Mucosa of gallbladder (tissue), 1 donor: ENCODE measurements around the gene CYP51A1. TPM values are rescaled to one million over a fixed set of nuclear protein-coding genes. Genes with fewer than 3 reads are reported as not detected.
"Not testable (repeated sequence)": the region's sequence is repeated elsewhere in the genome, so short reads cannot be mapped to it uniquely, and the experiment has no call there.

Source experiments
- DNase-seq: peaks from one replicate; pipeline ENCODE4 v3.0.0-alpha.2; 2020; ENCODE audit warnings: low spot score
- total RNA-seq: library from RNA; stranded (reverse); gene quantifications from one replicate; pipeline ENCODE4 v1.2.1, GENCODE V29; 2021
- donor health status: DM: no; HTN: no; CAD: no.

The CYP51A1 gene
- total RNA-seq, 1 donor from 2014 or later, result 284 TPM

DNA sequence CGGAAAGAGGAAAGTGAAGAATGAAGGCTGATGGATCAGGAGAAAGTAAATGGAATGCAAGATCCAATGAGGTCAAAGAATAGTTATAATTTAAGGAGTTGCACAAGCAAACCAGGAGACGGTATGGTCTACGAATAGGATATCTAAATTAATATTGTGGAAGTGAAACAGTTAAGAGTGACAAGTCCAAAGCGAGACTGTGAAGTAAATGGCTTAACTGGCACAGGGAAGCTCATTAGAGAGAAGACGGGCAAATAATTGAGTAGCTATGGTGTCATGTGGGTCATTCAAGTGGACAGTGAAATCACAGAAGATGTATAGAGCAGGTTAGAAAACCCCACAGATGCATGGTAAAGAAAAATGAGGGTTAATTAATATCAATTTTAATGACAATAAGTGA lies 3.2 kb downstream of the CYP51A1 start:
- DNase-seq, result no peak

DNA sequence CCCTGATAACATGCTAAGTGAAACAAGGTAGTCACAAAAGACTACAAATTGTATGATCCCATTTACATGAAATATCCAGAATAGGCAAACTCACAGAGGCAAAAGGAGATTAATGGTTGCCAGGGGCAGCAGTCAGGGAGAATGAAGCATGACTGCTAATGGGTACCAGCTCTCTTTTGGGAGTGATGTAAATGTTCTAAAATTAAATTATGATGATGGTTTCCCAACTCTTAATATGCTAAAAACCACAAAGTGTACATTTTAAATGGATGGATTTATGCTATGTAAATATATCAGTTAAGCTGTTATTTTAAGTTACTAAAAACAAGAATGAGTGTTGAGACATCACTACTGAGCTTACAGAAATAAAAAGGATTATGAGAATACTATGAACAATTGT lies 12.6 kb downstream of the CYP51A1 start:
- DNase-seq, result no peak

DNA sequence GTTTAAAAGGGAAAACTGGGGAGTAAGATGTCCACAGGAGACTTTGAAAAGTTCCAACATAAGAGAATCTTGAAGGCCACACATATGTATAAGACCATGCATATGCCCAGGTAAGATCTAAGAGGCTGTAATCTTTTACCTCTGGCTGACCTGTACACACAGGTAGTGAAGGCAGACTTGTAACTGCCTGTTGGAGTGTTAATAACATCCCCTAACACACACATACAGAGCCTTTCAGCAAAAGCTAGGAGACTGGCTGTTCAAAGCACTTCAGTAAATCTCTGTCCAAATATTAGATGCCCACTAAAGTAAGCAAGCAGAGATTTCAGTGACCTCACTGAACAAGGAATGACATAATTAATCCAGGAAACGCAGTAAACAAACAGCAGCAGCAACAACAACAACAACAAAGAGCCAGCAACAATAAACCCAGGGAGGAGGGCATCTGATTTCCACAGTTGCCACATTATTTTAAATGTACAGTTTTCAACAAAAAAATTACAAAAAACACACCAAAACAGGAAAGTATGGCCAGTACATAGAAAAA lies 15.0 kb downstream of the CYP51A1 start:
- no peak for DNase-seq

DNA sequence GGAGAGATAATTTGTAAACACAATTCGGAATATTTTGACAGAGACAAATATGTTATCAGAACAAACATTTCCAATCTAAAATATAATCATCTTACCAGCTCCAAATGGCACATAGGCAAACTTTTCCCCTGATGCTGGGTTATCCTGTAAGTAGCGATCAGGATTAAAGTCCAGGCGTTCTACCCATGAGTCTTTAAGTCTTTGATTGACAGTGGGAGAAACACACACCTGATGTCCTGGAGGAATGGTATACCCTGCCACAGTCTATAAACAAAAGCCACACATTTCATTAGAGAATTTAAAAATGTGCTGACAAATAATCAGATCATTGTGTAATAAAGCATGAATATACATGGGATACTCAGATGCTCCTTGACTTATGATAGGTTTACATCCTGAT lies 17.3 kb downstream of the CYP51A1 start:
- no peak for DNase-seq

DNA sequence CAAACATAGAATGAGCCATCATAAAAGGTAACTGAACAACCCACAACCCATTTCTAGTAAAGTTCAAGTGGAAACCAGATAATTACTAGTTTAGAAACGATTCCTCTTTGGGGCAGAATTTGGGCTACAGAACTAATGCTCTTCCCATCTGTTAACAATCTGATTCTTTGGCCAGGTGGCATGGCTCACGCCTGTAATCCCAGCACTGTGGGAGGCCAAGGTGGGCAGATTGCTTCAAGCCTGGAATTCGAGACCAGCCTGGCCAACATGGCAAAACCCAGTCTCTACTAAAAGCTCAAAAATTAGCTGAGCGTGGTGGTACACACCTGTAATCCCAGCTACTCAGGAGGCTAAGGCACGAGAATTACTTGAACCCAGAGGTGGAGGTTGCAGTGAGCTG lies 18.5 kb downstream of the CYP51A1 start:
- DNase-seq, result no peak

DNA sequence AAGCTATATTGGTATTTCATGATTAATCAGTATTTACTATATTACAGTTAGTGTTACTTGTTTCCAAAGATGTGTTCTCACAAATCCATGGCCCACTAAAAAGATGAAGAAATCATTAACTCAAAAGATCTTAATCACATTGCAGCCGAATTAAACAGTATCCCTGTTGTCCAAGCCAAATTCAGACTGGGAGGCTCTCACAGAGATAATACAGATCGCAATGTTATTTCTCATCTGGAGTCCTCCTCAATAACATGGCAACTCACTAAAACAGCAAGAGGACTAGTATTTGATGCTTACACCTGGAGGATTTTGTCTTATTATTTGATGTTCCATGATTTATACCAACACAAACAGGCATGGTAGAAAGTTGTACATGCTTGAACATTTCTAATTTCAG lies 23.4 kb downstream of the CYP51A1 start:
- no peak for DNase-seq

DNA sequence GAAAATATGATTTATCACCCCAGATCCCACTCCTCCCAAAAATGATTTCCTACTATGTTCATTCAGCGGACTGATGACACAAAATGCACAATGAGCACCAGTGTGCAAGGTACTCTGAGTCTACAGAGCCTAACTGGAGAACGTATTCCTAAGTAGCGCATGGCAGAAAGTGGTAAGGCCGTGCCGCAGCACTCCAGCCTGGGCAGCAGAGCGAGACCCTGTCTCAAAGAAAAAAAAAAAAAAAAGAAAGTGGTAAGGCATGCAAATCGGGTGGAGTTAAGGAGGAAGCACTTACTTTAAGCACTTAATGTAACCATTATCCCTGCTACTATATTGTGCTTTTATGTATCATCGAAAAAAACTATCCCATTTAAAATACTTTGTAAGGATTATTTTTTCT lies 25.5 kb downstream of the CYP51A1 start:
- DNase-seq, result no peak

DNA sequence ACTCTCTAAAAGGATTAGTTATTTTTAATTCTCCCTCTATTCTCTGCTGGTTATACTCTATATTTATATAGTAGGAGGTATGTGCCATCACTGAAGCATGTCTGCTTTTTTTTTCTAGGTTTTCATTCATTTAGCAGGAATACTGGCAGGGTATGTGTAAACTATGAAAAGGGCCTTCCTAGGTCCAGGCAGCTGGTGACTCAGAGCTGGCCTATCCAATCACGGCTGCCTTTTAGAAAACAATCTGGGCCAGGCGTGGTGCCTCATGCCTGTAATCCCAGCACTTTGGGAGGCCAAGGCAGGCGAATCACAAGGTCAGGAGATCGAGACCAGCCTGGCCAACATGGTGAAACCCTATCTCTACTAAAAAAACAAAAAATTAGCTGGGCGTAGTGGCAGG lies 31.4 kb downstream of the CYP51A1 start:
- not testable (repeated sequence) for DNase-seq

DNA sequence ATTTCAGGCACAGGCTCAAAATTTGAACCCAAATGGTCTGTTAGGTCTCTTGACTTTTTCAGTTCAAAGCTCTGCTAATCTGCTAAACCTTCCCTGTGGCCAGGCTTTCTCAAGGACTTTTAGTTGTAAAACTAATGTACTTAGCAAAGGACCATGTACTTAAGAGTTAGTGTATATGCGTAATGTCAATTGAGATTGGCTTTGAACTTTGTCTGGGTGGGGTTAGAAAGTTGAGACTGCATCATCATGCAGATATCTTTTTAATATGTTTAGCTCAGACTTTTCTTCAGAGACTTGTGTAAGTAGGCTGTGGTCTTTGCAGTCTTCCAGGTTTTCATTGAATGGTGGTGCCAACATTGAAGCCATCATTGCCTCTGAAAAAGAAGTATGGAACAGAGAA lies 33.7 kb downstream of the CYP51A1 start:
- no peak for DNase-seq

DNA sequence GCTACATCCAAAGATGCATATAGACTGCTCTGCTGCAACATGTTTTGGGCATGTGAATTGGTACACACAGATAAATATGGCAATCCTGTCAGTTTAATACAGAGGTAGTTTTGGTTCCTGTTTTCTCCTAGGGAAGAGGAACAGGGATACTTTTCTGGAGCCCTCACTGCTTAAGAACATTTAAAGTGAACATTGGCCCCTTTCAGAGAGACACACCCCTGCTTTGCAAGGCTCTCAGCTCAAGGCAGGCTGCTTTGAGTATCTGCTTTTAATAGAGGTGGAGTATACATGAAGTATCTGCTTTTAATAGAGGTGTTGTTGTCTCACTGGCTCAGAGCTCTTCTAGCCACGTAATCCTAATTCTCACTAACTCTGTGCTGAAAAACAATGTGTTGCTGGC lies 38.9 kb downstream of the CYP51A1 start:
- DNase-seq, result no peak

DNA sequence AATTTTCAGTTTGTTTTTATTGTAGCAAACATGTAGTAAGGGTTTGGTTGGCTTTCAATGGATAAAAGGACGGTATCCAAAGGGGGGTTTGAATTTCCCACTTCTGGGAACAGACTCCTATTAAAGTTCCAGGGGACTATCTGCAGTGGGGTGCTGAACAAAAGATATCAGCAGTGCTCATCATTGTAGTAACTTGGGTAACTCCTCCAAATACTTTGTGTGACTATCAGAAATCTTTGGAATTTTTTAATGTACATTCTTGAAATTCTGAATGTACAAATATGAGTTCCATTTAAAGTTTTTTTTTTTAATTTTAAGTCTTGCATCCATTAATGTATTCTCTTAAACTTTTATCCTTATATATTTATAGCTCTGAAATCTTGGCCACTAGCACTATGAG lies 42.1 kb downstream of the CYP51A1 start:
- no peak for DNase-seq

DNA sequence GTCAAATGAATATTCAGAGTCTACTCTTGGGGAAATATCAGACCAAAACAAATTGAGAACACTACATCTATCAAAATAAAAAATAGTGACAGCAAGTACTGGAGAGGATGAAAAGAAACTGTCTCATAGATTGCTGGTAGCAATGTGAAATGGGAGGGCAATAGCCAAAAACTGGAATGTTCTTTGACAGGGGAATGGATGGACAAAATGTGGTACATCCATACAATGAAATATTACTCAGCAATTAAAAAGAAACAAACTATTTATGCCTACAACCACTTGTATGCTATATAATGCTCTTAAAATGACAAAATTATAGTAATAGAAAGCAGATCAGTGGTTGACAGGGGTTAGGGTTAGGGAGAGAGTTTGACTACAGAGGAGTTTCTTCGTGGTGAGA lies 46.0 kb downstream of the CYP51A1 start:
- no peak for DNase-seq

DNA sequence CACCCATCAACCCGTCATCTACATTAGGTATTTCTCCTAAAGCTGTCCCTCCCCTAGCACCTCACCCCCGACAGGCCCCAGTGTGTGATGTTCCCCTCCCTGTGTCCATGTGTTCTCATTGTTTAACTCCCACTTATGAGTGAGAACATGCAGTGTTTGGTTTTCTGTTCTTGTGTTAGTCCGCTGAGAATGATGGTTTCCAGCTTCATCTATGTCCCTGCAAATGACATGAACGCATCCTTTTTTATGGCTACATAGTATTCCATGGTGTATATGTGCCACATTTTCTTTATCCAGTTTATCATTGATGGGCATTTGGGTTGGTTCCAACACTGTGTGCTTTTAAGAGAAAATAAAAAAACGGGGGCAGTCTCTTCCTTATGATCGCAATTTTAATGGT lies 50.4 kb downstream of the CYP51A1 start:
- DNase-seq, result not testable (repeated sequence)

DNA sequence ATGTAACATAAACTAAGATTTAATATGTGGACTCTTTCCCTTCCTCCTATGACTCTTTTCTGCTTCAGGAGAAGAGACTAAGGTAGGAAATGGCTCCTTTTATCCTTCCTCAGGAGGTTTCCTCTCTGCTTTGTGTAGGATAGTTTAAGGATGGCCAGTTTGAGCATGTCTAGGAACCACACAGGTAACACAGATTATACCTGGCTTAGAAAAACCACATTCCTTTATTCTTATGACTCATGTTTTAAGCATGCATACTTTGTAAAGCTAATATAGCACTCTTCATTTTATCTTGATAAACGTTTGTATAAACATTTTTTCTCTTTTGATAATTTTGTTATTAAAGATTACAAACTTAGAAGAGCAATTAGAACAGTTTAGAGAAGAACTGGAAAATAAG lies 57.8 kb downstream of the CYP51A1 start:
- no peak for DNase-seq

DNA sequence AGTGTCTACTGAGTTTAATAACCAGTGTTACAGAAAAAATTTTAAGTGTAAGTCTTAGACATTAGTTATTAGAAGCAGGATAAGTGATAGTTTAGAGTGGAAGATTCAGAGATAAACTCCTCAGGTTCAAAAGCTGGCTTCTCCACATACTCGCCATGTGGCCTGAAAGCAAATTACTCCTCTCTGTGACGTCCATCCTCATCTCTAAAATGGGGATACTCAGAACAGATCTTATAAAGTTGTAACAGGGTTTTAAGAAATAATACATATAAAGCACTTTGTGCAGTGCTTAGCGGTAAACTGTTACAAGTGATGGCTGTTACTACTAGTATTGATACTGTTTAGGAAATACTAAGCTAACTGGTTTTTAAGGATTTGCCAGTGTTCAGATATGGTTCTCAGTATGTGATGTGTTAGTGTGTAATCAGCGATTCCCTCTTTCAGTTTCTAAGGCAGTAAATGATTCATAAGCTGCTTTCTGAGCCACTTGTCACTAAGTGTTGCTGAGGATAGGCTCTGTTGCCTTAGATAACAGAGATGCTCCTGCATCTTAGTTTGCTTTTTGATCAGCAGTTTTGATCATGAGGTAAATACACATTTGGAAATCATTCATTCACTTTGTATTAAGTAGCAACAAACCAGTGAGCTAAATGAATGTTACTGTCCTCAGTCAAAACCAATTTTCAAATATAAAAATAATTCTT lies 58.7 kb downstream of the CYP51A1 start:
- DNase-seq, result no peak

DNA sequence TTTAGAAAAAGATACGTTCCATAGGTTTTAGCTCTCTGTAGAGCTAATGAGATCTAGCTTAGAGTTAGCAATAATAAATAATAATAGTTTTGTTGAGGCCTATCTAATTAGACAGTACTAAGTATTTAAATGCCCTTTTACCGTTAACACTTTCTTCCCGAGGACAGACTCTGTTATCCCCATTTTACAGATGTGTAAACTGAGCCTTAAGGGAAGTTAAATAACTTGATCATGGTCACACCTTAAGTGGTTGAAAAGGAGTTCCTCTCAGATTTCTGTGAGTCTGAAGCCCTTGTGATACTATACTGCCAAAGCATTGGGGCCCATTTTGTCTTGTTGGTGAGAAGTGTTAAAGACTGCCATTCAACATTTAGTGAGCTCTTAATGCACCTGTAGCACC lies 61.6 kb downstream of the CYP51A1 start:
- no peak for DNase-seq

DNA sequence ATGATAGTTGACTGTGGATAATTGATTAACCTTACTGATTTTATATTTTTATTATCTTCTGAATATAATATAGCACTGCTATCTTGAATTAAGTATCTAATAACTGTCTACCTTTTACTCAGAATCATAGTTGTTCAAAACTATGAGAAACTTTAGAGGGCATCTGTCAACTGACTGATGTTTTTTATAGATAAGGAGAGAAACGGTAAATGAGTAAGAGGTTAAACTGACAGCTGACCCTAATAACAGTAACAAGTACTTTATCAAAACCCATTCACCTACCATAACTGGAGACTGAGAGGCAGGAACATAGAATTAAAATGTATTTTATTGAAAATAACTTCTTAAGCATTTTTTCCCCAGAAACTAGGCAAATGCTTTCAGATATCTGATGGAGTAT lies 62.2 kb downstream of the CYP51A1 start:
- no peak for DNase-seq

DNA sequence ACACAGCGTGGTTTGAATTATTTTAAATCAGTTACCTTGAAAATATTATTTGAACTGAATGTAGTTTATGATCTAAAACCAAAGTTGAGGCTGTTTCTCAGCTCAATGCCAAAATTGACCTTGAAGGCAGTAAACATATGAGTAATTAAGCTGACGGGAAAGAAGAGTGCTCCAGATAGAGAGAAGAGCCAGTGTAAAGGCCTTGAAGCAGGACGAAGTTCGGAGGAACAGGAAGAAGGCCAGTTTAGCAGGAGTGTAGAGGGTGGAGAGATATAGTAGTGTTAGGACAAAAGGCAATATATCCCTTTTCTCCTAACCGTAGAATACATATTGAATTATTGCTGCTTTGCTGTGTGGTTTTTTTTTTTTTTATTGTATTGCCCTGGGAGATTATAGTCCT lies 63.2 kb downstream of the CYP51A1 start:
- DNase-seq, result peak; percentile 23

DNA sequence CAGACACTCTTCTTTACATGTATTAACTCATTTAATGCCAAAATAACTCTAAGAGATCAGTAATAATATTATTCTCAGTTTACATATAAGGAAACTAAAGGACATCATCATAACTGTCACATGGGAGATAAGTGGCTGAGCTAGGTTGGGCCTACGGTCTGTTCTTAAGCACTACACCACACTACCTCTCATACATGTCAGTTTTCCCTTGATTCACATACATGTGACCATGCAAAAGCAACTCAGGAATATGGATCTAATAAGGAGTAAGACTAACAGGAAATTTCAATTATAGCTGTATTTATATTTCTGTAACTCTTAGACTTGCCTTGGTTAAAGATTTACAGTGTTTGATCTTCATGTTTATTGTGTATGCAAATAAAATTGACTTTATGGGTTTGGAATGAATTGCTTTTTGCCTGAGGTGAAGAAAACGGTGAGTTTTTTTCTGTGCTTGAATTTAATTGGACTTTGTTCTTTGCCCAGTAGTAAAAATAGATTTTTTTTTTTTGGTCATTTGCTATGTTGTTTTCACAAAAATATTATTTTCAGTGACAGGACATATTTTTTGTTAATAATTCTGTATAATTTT lies 69.7 kb downstream of the CYP51A1 start:
- DNase-seq, result no peak
